HepG2 (cell line): ENCODE results near the gene TMEM151A. TPM values are rescaled to one million over a fixed set of nuclear protein-coding genes. Genes with fewer than 3 reads are reported as not detected.

ENCODE experiments used
- ATF7-NPFF ChIP-seq: sonication (generic); formaldehyde crosslinking; IDR thresholded peaks from 2 replicates; pipeline ENCODE4 v1.8.1; 2023; ENCODE audit warnings: mild to moderate bottlenecking, low read depth, missing genetic modification reagents, moderate library complexity
- GATAD2A ChIP-seq: IDR thresholded peaks from 2 replicates; pipeline ENCODE4 v1.6.1; 2016
- ISX ChIP-seq: sonication (generic); formaldehyde crosslinking; conservative IDR thresholded peaks from 2 replicates; pipeline ENCODE4 v1.5.0; 2020; ENCODE audit warnings: missing genetic modification reagents
- MEF2D ChIP-seq: sonication (generic); formaldehyde crosslinking; IDR thresholded peaks from 2 replicates; pipeline ENCODE4 v1.5.1; 2020; ENCODE audit warnings: mild to moderate bottlenecking, missing genetic modification reagents
- REL ChIP-seq: sonication (generic); formaldehyde crosslinking; conservative IDR thresholded peaks from 2 replicates; pipeline ENCODE4 v1.8.0; 2022; ENCODE audit warnings: mild to moderate bottlenecking, missing genetic modification reagents, moderate library complexity
- SUZ12 ChIP-seq: fragments of 150-350 bp; IDR thresholded peaks from 2 replicates; pipeline ENCODE4 v1.6.1; 2014; ENCODE audit warnings: low read depth, low read length
- TCF7L2 ChIP-seq: IDR thresholded peaks from 2 replicates; pipeline ENCODE4 v1.6.1; 2011; ENCODE audit warnings: mild to moderate bottlenecking, low read depth, low read length, moderate library complexity
- U2AF1 ChIP-seq: fragments of 200-400 bp; formaldehyde crosslinking; optimal IDR thresholded peaks from 2 replicates; pipeline ENCODE3; 2017; ENCODE audit warnings: mild to moderate bottlenecking, low read depth, low read length
- ZBTB21 ChIP-seq: sonication (generic); formaldehyde crosslinking; IDR thresholded peaks from 2 replicates; pipeline ENCODE4 v1.4.0; 2020; ENCODE audit warnings: missing genetic modification reagents
- ZNF235 ChIP-seq: sonication (generic); formaldehyde crosslinking; IDR thresholded peaks from 2 replicates; pipeline ENCODE4 v1.8.1; 2023; ENCODE audit warnings: mild to moderate bottlenecking, missing genetic modification reagents, borderline replicate concordance
- ZNF563 ChIP-seq: sonication (generic); formaldehyde crosslinking; IDR thresholded peaks from 2 replicates; pipeline ENCODE4 v1.8.0; 2022; ENCODE audit warnings: mild to moderate bottlenecking, moderate library complexity, missing genetic modification reagents
- ZNF776 ChIP-seq: sonication (generic); formaldehyde crosslinking; IDR thresholded peaks from 2 replicates; pipeline ENCODE4 v1.4.0; 2020; ENCODE audit warnings: mild to moderate bottlenecking, missing genetic modification reagents
- ZSCAN12 ChIP-seq: sonication (generic); formaldehyde crosslinking; IDR thresholded peaks from 2 replicates; pipeline ENCODE4 v1.9.0; 2021; ENCODE audit warnings: mild to moderate bottlenecking, missing genetic modification reagents
- polyA plus RNA-seq, 8 experiments: library from polyadenylated mRNA; depleted of rRNA in 3 of 8; stranded (reverse) in 7 of 8; unstranded in 1 of 8; fragments of >200 nt; fragmentation: Illumina TruSeq in 4 of 8; extraction: Trizol in 4 of 8; gene quantifications; 2 replicates each; pipeline versions ENCODE4 v1.2.1 to v1.2.3, GENCODE V29; 2011 to 2016; ENCODE audit warnings: low read depth in 4 of 8, missing spikeins in 1 of 8, mixed read lengths in 1 of 8; ENCODE audit not compliant: insufficient read depth in 1 of 8
- total RNA-seq, 5 experiments: library from RNA; depleted of rRNA; stranded (reverse); fragments of >200 nt; fragmentation: Illumina TruSeq; extraction: Trizol; gene quantifications; 2 replicates each; pipeline ENCODE4 v1.2.3, GENCODE V29; 2016; ENCODE audit warnings: low read depth in 1 of 5
- TF ChIP-seq, protein P1 (sequence below): sonication (generic); formaldehyde crosslinking; IDR thresholded peaks from 2 replicates; pipeline ENCODE4 v1.4.0; 2020; ENCODE audit warnings: missing genetic modification reagents
- TF ChIP-seq, protein P2 (sequence below): sonication (generic); formaldehyde crosslinking; IDR thresholded peaks from 2 replicates; pipeline ENCODE4 v1.4.0; 2020; ENCODE audit warnings: missing genetic modification reagents
- TF ChIP-seq, protein P3 (sequence below): IDR thresholded peaks from 2 replicates; pipeline ENCODE4 v1.6.1; 2016; ENCODE audit warnings: missing genetic modification reagents, missing compliant biosample characterization
- TF ChIP-seq, protein P4 (sequence below): sonication (generic); formaldehyde crosslinking; IDR thresholded peaks from 2 replicates; pipeline ENCODE4 v1.4.0; 2020; ENCODE audit warnings: missing genetic modification reagents
- TF ChIP-seq, protein P5 (sequence below): sonication (generic); formaldehyde crosslinking; IDR thresholded peaks from 2 replicates; pipeline ENCODE4 v1.4.0; 2020; ENCODE audit warnings: mild to moderate bottlenecking, missing genetic modification reagents
- TF ChIP-seq, protein P6 (sequence below): sonication (generic); formaldehyde crosslinking; IDR thresholded peaks from 2 replicates; pipeline ENCODE4 v1.8.0; 2022; ENCODE audit warnings: mild to moderate bottlenecking, missing genetic modification reagents; ENCODE audit not compliant: insufficient replicate concordance

TMEM151A gene
- total and polyA plus RNA-seq, 2 of the 13 experiments (the other 11 are each of a cell fraction or from before 2014, with no cell fraction given): 0.18 to 0.33 TPM

DNA sequence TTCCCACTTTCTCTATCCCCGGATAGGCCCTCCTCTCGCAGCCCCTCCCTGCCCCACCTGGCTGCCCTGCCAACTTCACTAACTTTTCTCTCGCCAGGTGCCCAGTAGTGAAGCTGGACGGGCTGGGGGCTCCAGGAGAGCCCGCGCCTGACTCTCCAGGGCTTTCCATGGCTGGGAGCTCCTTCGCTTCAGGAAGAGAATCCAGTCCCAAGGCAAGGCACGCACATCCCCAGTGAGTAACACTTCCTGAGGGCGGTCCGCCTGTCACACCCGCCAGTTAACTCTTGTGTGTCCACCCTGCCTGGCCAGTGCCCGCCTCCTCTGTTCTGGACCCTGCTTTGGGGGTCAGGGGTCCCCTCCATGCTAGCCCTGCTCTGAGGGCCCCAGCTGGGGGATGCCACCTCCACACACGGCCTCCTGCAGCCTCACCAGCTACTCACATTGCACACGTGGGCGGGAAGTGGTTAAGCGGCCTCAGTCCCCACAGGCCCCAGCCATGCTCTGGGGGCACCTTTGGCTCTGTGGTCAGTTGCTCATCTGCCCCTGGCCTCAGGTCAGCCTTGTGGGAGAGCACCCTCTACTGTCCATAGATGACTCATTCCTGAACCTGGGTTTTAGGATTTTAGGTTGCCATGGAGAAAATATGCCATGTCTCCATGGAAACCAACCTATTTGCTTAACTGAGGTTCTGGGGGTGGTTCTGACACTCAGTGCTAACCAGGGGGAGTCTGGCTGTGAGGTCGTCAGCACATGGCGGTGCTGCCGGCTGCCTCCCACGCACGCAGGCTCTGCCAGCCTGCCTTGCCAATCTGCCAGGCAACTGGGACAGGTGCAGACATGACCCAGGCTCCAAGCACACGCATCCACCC is 44.8 kb downstream of the TMEM151A start, which contains the start of gene RIN1 (continued):
- TF ChIP-seq, protein P1, sequence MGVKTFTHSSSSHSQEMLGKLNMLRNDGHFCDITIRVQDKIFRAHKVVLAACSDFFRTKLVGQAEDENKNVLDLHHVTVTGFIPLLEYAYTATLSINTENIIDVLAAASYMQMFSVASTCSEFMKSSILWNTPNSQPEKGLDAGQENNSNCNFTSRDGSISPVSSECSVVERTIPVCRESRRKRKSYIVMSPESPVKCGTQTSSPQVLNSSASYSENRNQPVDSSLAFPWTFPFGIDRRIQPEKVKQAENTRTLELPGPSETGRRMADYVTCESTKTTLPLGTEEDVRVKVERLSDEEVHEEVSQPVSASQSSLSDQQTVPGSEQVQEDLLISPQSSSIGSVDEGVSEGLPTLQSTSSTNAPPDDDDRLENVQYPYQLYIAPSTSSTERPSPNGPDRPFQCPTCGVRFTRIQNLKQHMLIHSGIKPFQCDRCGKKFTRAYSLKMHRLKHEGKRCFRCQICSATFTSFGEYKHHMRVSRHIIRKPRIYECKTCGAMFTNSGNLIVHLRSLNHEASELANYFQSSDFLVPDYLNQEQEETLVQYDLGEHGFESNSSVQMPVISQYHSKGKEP: no peak
- no peak for TF ChIP-seq REL (CRISPR knock-in tag)
- TF ChIP-seq, protein P2, sequence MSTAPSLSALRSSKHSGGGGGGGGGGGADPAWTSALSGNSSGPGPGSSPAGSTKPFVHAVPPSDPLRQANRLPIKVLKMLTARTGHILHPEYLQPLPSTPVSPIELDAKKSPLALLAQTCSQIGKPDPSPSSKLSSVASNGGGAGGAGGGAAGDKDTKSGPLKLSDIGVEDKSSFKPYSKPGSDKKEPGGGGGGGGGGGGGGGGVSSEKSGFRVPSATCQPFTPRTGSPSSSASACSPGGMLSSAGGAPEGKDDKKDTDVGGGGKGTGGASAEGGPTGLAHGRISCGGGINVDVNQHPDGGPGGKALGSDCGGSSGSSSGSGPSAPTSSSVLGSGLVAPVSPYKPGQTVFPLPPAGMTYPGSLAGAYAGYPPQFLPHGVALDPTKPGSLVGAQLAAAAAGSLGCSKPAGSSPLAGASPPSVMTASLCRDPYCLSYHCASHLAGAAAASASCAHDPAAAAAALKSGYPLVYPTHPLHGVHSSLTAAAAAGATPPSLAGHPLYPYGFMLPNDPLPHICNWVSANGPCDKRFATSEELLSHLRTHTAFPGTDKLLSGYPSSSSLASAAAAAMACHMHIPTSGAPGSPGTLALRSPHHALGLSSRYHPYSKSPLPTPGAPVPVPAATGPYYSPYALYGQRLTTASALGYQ (CRISPR knock-in tag): peak; percentile 79
- TF ChIP-seq TCF7L2: no peak
- TF ChIP-seq ZNF776: no peak
- no peak for TF ChIP-seq ZSCAN12 (CRISPR knock-in tag)
- TF ChIP-seq, protein P3, sequence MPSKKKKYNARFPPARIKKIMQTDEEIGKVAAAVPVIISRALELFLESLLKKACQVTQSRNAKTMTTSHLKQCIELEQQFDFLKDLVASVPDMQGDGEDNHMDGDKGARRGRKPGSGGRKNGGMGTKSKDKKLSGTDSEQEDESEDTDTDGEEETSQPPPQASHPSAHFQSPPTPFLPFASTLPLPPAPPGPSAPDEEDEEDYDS (CRISPR knock-in tag): no peak
- peak; percentile 88 for TF ChIP-seq GATAD2A (CRISPR knock-in tag)
- TF ChIP-seq, protein P4, sequence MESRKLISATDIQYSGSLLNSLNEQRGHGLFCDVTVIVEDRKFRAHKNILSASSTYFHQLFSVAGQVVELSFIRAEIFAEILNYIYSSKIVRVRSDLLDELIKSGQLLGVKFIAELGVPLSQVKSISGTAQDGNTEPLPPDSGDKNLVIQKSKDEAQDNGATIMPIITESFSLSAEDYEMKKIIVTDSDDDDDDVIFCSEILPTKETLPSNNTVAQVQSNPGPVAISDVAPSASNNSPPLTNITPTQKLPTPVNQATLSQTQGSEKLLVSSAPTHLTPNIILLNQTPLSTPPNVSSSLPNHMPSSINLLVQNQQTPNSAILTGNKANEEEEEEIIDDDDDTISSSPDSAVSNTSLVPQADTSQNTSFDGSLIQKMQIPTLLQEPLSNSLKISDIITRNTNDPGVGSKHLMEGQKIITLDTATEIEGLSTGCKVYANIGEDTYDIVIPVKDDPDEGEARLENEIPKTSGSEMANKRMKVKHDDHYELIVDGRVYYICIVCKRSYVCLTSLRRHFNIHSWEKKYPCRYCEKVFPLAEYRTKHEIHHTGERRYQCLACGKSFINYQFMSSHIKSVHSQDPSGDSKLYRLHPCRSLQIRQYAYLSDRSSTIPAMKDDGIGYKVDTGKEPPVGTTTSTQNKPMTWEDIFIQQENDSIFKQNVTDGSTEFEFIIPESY: peak; percentile 41; the same call in 1 of the 2 replicates
- TF ChIP-seq ZBTB21 (CRISPR knock-in tag): no peak
- TF ChIP-seq ZNF235 (CRISPR knock-in tag): 0 out of 2 replicates have a peak, but pooled peaks have one; percentile 85
- TF ChIP-seq ATF7-NPFF (CRISPR knock-in tag): 0 out of 2 replicates have a peak, but pooled peaks have one; percentile 36
- TF ChIP-seq ISX (CRISPR knock-in tag): no peak
- TF ChIP-seq, protein P5, sequence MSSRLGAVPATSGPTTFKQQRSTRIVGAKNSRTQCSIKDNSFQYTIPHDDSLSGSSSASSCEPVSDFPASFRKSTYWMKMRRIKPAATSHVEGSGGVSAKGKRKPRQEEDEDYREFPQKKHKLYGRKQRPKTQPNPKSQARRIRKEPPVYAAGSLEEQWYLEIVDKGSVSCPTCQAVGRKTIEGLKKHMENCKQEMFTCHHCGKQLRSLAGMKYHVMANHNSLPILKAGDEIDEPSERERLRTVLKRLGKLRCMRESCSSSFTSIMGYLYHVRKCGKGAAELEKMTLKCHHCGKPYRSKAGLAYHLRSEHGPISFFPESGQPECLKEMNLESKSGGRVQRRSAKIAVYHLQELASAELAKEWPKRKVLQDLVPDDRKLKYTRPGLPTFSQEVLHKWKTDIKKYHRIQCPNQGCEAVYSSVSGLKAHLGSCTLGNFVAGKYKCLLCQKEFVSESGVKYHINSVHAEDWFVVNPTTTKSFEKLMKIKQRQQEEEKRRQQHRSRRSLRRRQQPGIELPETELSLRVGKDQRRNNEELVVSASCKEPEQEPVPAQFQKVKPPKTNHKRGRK (CRISPR knock-in tag): no peak
- no peak for TF ChIP-seq SUZ12
- TF ChIP-seq MEF2D (CRISPR knock-in tag): peak; percentile 90
- TF ChIP-seq, protein P6, sequence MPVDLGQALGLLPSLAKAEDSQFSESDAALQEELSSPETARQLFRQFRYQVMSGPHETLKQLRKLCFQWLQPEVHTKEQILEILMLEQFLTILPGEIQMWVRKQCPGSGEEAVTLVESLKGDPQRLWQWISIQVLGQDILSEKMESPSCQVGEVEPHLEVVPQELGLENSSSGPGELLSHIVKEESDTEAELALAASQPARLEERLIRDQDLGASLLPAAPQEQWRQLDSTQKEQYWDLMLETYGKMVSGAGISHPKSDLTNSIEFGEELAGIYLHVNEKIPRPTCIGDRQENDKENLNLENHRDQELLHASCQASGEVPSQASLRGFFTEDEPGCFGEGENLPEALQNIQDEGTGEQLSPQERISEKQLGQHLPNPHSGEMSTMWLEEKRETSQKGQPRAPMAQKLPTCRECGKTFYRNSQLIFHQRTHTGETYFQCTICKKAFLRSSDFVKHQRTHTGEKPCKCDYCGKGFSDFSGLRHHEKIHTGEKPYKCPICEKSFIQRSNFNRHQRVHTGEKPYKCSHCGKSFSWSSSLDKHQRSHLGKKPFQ (CRISPR knock-in tag): no peak
- peak; percentile 96 for TF ChIP-seq U2AF1
- TF ChIP-seq ZNF563 (CRISPR knock-in tag): peak; percentile 64; the same call in 1 of the 2 replicates
